Measurements from ENCODE around the gene ITGB1BP1. TPM values are rescaled to one million over a fixed set of nuclear protein-coding genes. Genes with fewer than 3 reads are reported as not detected.

Gene ITGB1BP1
- total RNA-seq, 2 donors from 2014 or later, result 29.0 to 34.4 TPM

DNA sequence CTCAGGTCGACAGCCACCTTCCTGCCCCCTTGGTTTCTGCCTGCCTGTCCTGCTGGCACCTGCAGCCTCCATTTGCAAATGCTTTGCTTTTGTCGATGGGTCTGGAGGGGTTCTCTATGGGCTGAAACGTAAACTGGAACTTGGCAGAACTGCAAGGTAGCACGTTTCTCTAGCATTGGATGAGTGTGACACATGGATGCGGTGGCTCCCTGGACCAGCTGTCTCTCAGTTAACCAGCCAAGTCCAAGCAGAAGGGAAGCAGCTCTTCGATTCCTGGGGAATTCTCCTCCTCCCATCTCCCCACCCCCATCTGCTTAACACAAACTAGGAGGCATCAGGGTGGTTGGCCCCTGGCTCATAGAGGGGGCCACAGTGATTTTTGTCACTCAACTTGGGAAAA is 57.3 kb downstream of the ITGB1BP1 start:
- peaks cover 0 to 7% of the 10 kb centered on the region in 2 donors for H3K4me1 ChIP-seq
- no peak overlapping the region for H3K4me3 ChIP-seq
- TF ChIP-seq, protein P1, sequence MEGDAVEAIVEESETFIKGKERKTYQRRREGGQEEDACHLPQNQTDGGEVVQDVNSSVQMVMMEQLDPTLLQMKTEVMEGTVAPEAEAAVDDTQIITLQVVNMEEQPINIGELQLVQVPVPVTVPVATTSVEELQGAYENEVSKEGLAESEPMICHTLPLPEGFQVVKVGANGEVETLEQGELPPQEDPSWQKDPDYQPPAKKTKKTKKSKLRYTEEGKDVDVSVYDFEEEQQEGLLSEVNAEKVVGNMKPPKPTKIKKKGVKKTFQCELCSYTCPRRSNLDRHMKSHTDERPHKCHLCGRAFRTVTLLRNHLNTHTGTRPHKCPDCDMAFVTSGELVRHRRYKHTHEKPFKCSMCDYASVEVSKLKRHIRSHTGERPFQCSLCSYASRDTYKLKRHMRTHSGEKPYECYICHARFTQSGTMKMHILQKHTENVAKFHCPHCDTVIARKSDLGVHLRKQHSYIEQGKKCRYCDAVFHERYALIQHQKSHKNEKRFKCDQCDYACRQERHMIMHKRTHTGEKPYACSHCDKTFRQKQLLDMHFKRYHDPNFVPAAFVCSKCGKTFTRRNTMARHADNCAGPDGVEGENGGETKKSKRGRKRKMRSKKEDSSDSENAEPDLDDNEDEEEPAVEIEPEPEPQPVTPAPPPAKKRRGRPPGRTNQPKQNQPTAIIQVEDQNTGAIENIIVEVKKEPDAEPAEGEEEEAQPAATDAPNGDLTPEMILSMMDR (IDR thresholded peaks at IDR 0.05), result no peak
- no peaks in the 10 kb centered on the region for H3K9me3 ChIP-seq
- no peak for DNase-seq (ENCODE audit: low spot score)
- H3K36me3 ChIP-seq, result peaks cover 49% of the 10 kb centered on the region
- H3K27ac ChIP-seq, result no peak overlapping the region
- no peaks in the 10 kb centered on the region for H3K27me3 ChIP-seq

DNA sequence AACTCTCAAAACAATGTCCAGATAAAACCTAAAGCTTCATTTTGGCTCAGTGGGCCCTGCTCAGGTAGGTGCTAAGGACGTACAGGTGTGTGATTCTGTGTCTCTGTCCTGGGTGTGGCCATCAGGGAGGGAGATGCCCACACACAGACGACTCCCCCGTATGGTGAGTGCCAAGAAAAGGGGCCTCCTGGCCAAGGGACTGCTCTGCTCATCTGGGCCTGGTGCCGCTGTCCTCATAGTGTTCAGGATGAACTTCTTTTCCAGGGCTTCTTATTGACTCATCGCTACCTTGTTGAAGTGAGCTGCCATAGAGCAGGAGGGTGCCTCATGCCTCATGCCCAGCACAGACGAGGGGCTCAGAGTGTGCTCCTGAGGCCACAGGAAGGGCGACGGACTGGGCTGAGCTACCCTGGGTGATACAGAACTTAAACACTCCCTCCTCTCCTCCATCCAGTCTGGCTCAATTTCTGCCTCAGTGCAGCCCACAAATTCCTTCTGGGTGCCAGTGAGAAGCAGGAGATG is 57.8 kb downstream of the ITGB1BP1 start:
- Histone ChIP-seq H3K27ac (no peak overlapping the region), H3K4me3 (no peak overlapping the region), H3K36me3 (peaks cover 44% of the 10 kb centered on the region), H3K27me3 (no peaks in the 10 kb centered on the region), H3K4me1 (peaks cover 0 to 7% of the 10 kb centered on the region in 2 donors), H3K9me3 (no peaks in the 10 kb centered on the region)
- TF ChIP-seq, protein P1 (IDR thresholded peaks at IDR 0.05), result no peak
- no peak for DNase-seq (ENCODE audit: low spot score)

DNA sequence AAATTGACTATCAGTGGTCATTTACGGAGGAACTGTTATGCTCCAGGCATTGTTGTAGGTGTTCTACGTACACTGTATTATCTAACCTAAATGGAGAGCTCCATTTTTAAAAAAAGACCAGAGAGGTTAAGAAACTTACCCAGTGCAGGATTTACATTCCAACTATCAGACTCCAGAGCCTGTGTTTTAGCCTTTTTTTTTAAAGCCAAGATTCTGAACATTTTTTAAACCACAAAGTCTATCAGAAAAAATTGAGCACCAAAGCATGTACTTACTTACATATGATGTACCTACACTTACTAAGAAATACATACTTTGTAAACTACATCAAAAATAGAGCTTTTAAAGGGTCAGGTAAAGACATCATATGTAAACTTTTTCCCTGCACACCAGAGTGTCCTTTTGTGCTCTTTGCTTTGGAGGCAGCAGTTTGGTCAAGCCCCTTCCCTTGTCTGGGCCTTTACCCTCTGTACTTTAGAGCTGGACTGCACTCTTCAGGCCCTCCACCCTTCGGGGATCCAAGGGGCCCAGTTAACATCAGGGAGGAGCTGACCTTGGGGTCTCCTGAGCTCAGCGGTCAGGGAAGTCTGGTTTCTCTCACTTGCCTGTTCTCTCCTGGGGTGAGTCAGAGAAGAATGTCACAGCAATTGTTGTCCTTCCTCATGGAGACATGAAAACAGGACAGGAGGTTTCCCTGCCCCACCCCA is 58.4 kb downstream of the ITGB1BP1 start:
- Histone ChIP-seq H3K4me3 (no peak overlapping the region), H3K9me3 (no peaks in the 10 kb centered on the region), H3K27me3 (no peaks in the 10 kb centered on the region), H3K4me1 (peaks cover 0 to 7% of the 10 kb centered on the region in 2 donors), H3K27ac (no peak overlapping the region), H3K36me3 (peaks cover 40% of the 10 kb centered on the region)
- TF ChIP-seq, protein P1 (IDR thresholded peaks at IDR 0.05), result no peak
- no peak for DNase-seq (ENCODE audit: low spot score)

DNA sequence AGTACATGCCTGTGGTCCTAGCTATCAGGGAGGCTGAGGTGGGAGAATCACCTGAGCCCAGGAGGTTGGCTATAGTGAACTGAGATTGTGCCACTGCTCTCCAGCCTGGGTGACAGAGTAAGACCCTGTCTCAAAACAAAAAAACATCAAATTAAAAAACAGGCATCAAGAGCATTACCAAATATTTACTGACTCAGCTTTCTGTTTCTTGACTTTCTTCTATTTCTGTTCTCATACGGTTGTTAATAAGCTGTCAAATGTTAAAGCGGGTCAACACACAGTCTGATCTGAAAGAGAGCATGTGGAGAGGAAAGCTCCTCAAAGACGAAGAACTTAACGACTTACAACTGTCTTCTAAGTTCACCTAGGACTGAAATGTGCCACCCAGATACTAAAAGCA is 59.0 kb downstream of the ITGB1BP1 start:
- TF ChIP-seq, protein P1 (IDR thresholded peaks at IDR 0.05), result no peak
- Histone ChIP-seq H3K36me3 (peaks cover 37% of the 10 kb centered on the region), H3K27ac (no peak overlapping the region), H3K4me1 (peaks cover 0 to 7% of the 10 kb centered on the region in 2 donors), H3K4me3 (no peak overlapping the region), H3K9me3 (no peaks in the 10 kb centered on the region), H3K27me3 (no peaks in the 10 kb centered on the region)
- DNase-seq (ENCODE audit: low spot score), result no peak

DNA sequence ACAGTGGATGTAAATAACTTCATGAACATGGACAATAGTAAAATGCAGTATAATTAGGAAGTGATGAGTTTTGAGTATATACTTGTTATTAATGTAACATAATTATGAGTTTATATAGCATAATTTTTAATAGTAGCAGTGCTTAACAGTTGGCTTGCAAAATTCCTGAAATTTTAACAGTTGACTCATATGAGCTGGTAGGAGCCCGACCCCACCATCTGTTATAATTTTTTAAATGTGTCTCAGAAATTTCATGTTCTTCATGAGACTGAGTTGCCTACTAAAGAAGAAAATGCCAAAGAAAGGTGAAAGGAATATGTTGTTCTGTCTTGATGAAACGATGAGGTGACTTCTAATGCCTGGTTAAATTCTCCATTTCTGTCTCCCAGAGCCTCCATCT is 62.6 kb downstream of the ITGB1BP1 start:
- no peak overlapping the region for H3K4me3 ChIP-seq
- H3K36me3 ChIP-seq, result peaks cover 19% of the 10 kb centered on the region
- TF ChIP-seq, protein P1 (IDR thresholded peaks at IDR 0.05), result no peak
- H3K27ac ChIP-seq, result no peak overlapping the region
- no peaks in the 10 kb centered on the region for H3K9me3 ChIP-seq
- H3K27me3 ChIP-seq, result no peaks in the 10 kb centered on the region
- peaks cover 0 to 7% of the 10 kb centered on the region in 2 donors for H3K4me1 ChIP-seq
- no peak for DNase-seq (ENCODE audit: low spot score)
